HG02973 (cell line): ENCODE results near the gene SEC61B.
"Not testable (repeated sequence)": the region's sequence is repeated elsewhere in the genome, so short reads cannot be mapped to it uniquely, and the experiment has no call there.

Experiments used
- ATAC-seq: cut with Tn5 transposase; IDR thresholded peaks from one replicate; pipeline ENCODE4 v1.9.1; 2021; ENCODE audit warnings: moderate library complexity; ENCODE audit not compliant: unreplicated experiment

SEC61B gene

GRCh38 chr9:99235926-99236634 is 14.0 kb downstream of the SEC61B start:
- ATAC-seq, result peak; percentile 96

GRCh38 chr9:99237356-99237755 is 15.3 kb downstream of the SEC61B start:
- ATAC-seq, result no peak

- ATAC-seq, result not testable (repeated sequence)
Measured at GRCh38 chr9:99237849-99238248, 15.8 kb downstream of the SEC61B start.

- ATAC-seq, result no peak
Measured at GRCh38 chr9:99238331-99238730, 16.2 kb downstream of the SEC61B start.

- no peak for ATAC-seq
Measured at GRCh38 chr9:99239341-99240060, 17.4 kb downstream of the SEC61B start.

GRCh38 chr9:99241106-99241505 is 19.0 kb downstream of the SEC61B start:
- ATAC-seq, result no peak

- peak; percentile 83 for ATAC-seq
Measured at GRCh38 chr9:99244344-99245260, 22.5 kb downstream of the SEC61B start.

GRCh38 chr9:99249619-99250018 is 27.5 kb downstream of the SEC61B start:
- ATAC-seq, result no peak

GRCh38 chr9:99251157-99251556 is 29.1 kb downstream of the SEC61B start:
- ATAC-seq, result no peak

GRCh38 chr9:99253134-99253533 is 31.1 kb downstream of the SEC61B start:
- peak; percentile 46 for ATAC-seq

GRCh38 chr9:99253772-99254431 is 31.8 kb downstream of the SEC61B start:
- peak; percentile 76 for ATAC-seq

- no peak for ATAC-seq
Measured at GRCh38 chr9:99255651-99256050, 33.6 kb downstream of the SEC61B start.

GRCh38 chr9:99257723-99258389 is 35.8 kb downstream of the SEC61B start:
- ATAC-seq, result no peak

GRCh38 chr9:99259231-99259918 is 37.3 kb downstream of the SEC61B start:
- ATAC-seq, result no peak

GRCh38 chr9:99261923-99262322 is 39.8 kb downstream of the SEC61B start:
- no peak for ATAC-seq

GRCh38 chr9:99262949-99263418 is 40.9 kb downstream of the SEC61B start:
- no peak for ATAC-seq

- no peak for ATAC-seq
Measured at GRCh38 chr9:99264070-99264680, 42.1 kb downstream of the SEC61B start.

GRCh38 chr9:99265691-99266090 is 43.6 kb downstream of the SEC61B start:
- ATAC-seq, result no peak
